Astrocyte (in vitro differentiated cells and primary cell): ENCODE measurements around the gene INPP4B. TPM values are rescaled to one million over a fixed set of nuclear protein-coding genes. Genes with fewer than 3 reads are reported as not detected.

Experiments used
- DNase-seq: peaks from one replicate; pipeline ENCODE4 v3.0.0-alpha.2; 2010; ENCODE audit warnings: low read depth
- FAIRE-seq: peaks from 2 replicates; lab custom pipeline; 2011; peaks lifted over from hg19 to GRCh38; lab: Jason Lieb, UNC
- H2AFZ ChIP-seq: 2 replicates; pipeline ENCODE4 v1.6.0; 2012; ENCODE audit warnings: low read depth, low read length, inconsistent platforms
- H3K27ac ChIP-seq: 2 replicates; pipeline ENCODE4 v1.5.1; 2011; ENCODE audit warnings: low read depth, low read length, inconsistent platforms
- H3K27me3 ChIP-seq: 2 replicates; pipeline ENCODE4 v1.6.0; 2011; ENCODE audit warnings: low read length, inconsistent platforms; ENCODE audit not compliant: insufficient read depth
- H3K36me3 ChIP-seq: 2 replicates; pipeline ENCODE4 v1.5.1; 2011; ENCODE audit warnings: low read length, inconsistent platforms; ENCODE audit not compliant: insufficient read depth
- H3K4me1 ChIP-seq: 2 replicates; pipeline ENCODE4 v1.5.1; 2011; ENCODE audit warnings: low read length, inconsistent platforms; ENCODE audit not compliant: insufficient read depth
- H3K4me2 ChIP-seq: 2 replicates; pipeline ENCODE4 v1.6.0; 2012; ENCODE audit warnings: low read length, inconsistent platforms
- H3K4me3 ChIP-seq: 2 replicates; pipeline ENCODE4 v1.5.1; 2011; ENCODE audit warnings: low read depth, mild to moderate bottlenecking, low read length, inconsistent platforms; ENCODE audit not compliant: insufficient read depth
- H3K79me2 ChIP-seq: 2 replicates; pipeline ENCODE4 v1.6.0; 2012; ENCODE audit warnings: mild to moderate bottlenecking, low read length, inconsistent platforms; ENCODE audit not compliant: insufficient read depth
- H3K9ac ChIP-seq: 2 replicates; pipeline ENCODE4 v1.6.0; 2012; ENCODE audit warnings: mild to moderate bottlenecking, low read length, inconsistent platforms
- H3K9me3 ChIP-seq: 2 replicates; pipeline ENCODE4 v1.5.1; 2012; ENCODE audit warnings: low read depth, mild to moderate bottlenecking, low read length, inconsistent platforms; ENCODE audit not compliant: insufficient read depth
- H4K20me1 ChIP-seq: 2 replicates; pipeline ENCODE4 v1.6.0; 2012; ENCODE audit warnings: low read length, inconsistent platforms; ENCODE audit not compliant: insufficient read depth
- H3K27ac Mint-ChIP-seq: one replicate; pipeline ENCODE4 v1.8.0; 2021; ENCODE audit warnings: mild to moderate bottlenecking, mixed read lengths; ENCODE audit not compliant: unreplicated experiment
- H3K27me3 Mint-ChIP-seq: one replicate; pipeline ENCODE4 v1.8.0; 2021; ENCODE audit warnings: low read depth, mixed read lengths; ENCODE audit not compliant: unreplicated experiment
- H3K36me3 Mint-ChIP-seq: one replicate; pipeline ENCODE4 v1.8.0; 2021; ENCODE audit warnings: low read depth, mixed read lengths; ENCODE audit not compliant: unreplicated experiment
- H3K4me1 Mint-ChIP-seq: one replicate; pipeline ENCODE4 v1.8.0; 2021; ENCODE audit warnings: low read depth, mixed read lengths; ENCODE audit not compliant: unreplicated experiment
- H3K4me3 Mint-ChIP-seq: one replicate; pipeline ENCODE4 v1.8.0; 2021; ENCODE audit warnings: mild to moderate bottlenecking, moderate library complexity, mixed read lengths; ENCODE audit not compliant: unreplicated experiment
- H3K9me3 Mint-ChIP-seq: one replicate; pipeline ENCODE4 v1.8.0; 2021; ENCODE audit warnings: mild to moderate bottlenecking, mixed read lengths; ENCODE audit not compliant: unreplicated experiment
- EZH2 ChIP-seq: IDR thresholded peaks from 2 replicates; pipeline ENCODE4 v1.6.1; 2012; ENCODE audit warnings: mild to moderate bottlenecking, low read length, inconsistent platforms; ENCODE audit not compliant: insufficient read depth
- total RNA-seq: library from RNA; stranded (reverse); gene quantifications from 2 replicates; pipeline ENCODE4 v1.2.1, GENCODE V29; 2021
- TF ChIP-seq, protein P1 (sequence below): IDR thresholded peaks from 2 replicates; pipeline ENCODE4 v1.5.1; 2011; ENCODE audit warnings: low read depth, mild to moderate bottlenecking, inconsistent platforms, low read length, moderate library complexity; ENCODE audit not compliant: insufficient read depth

The INPP4B gene
- total RNA-seq, 1 donor from 2014 or later = 2.8 TPM

DNA sequence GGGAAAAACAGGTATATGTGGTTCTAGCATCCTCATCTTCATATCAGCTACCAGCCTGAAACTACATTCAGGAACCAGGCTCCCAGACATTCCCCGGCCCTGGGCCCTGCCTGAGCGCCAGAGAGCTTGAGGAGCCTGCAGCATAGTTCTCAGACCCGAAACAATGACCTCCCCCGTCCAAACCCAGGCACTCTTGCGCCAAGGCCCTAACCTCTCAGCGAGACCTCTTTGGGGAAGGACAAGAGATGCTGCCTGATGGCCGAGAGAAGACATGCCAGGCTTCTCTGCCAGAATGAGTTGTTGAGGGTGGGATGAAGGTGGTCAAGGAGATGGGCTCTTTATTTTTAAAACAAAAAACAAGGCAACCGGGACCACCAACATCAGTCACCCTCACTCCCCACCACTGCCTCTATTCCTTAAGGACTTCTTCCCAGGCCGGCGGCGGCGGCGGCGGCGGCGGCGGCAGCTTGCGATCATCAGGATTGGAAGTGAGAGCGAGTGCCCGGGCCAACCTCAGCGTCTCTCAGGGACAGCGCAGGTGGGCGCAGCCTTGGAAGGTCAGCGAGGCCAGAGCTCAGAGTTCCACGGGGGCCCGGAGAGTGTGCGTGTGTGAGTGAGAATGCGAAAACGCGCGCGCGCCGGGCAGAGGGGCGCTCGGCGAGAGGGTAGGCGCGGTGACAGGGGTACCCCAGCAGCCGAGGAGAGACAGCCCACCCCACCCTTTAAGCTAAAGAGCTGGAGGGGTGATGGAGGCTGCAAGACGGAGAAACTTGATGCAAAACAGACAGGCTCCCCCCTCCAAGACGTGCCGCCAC lies 601 bp downstream of the INPP4B start:
- H3K36me3 Mint-ChIP-seq = no peaks in the 10 kb centered on the region
- peak overlapping the region; percentile 88 for H3K4me3 Mint-ChIP-seq
- Histone ChIP-seq H2AFZ (peak overlapping the region; percentile 94), H3K27ac (no peak overlapping the region), H3K27me3 (no peaks in the 10 kb centered on the region), H3K79me2 (no peaks in the 10 kb centered on the region), H3K4me2 (peak overlapping the region; percentile 99), H4K20me1 (no peaks in the 10 kb centered on the region), H3K4me3 (peak overlapping the region; percentile 80), H3K36me3 (no peaks in the 10 kb centered on the region), H3K4me1 (peaks cover 11% of the 10 kb centered on the region), H3K9me3 (no peaks in the 10 kb centered on the region), H3K9ac (peak overlapping the region; percentile 85)
- H3K27me3 Mint-ChIP-seq = peaks cover 47% of the 10 kb centered on the region
- TF ChIP-seq, protein P1, sequence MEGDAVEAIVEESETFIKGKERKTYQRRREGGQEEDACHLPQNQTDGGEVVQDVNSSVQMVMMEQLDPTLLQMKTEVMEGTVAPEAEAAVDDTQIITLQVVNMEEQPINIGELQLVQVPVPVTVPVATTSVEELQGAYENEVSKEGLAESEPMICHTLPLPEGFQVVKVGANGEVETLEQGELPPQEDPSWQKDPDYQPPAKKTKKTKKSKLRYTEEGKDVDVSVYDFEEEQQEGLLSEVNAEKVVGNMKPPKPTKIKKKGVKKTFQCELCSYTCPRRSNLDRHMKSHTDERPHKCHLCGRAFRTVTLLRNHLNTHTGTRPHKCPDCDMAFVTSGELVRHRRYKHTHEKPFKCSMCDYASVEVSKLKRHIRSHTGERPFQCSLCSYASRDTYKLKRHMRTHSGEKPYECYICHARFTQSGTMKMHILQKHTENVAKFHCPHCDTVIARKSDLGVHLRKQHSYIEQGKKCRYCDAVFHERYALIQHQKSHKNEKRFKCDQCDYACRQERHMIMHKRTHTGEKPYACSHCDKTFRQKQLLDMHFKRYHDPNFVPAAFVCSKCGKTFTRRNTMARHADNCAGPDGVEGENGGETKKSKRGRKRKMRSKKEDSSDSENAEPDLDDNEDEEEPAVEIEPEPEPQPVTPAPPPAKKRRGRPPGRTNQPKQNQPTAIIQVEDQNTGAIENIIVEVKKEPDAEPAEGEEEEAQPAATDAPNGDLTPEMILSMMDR = no peak
- no peak for TF ChIP-seq EZH2
- DNase-seq (no peak), FAIRE-seq (no peak)
- H3K9me3 Mint-ChIP-seq = no peaks in the 10 kb centered on the region
- H3K27ac Mint-ChIP-seq = no peak overlapping the region
- no peaks in the 10 kb centered on the region for H3K4me1 Mint-ChIP-seq

GRCh38 chr4:142844782-142845181 lies 1.3 kb downstream of the INPP4B start:
- Histone ChIP-seq H3K4me1 (peaks cover 11% of the 10 kb centered on the region), H3K79me2 (no peaks in the 10 kb centered on the region), H3K4me3 (no peak overlapping the region), H3K36me3 (no peaks in the 10 kb centered on the region), H3K4me2 (peak overlapping the region; percentile 99), H3K9ac (peak overlapping the region; percentile 85), H3K27me3 (no peaks in the 10 kb centered on the region), H4K20me1 (no peaks in the 10 kb centered on the region), H2AFZ (peak overlapping the region; percentile 94), H3K27ac (no peak overlapping the region), H3K9me3 (no peaks in the 10 kb centered on the region)
- Mint-ChIP-seq H3K27me3 (peaks cover 47% of the 10 kb centered on the region), H3K27ac (no peak overlapping the region), H3K4me1 (no peaks in the 10 kb centered on the region), H3K36me3 (no peaks in the 10 kb centered on the region), H3K4me3 (peak overlapping the region; percentile 17), H3K9me3 (no peaks in the 10 kb centered on the region)
- no peak for FAIRE-seq
- TF ChIP-seq, protein P1 = no peak
- TF ChIP-seq EZH2 = no peak
- no peak for DNase-seq
